ENCODE results near the gene SMIM15. TPM values are rescaled to one million over a fixed set of nuclear protein-coding genes. Genes with fewer than 3 reads are reported as not detected.
A peak's percentile ranks its signal among the peaks of the same experiment; 100 is the strongest.

The SMIM15 gene
- total and polyA plus RNA-seq, 2 of the 4 experiments (the other 2 are of a cell fraction) = 49.7 to 94.3 TPM

- Histone ChIP-seq H4K8ac (ENCODE audit: low read depth in 2 of 2, low read length in 2 of 2) (no peak overlapping the region), H2AFZ (replicated peaks; ENCODE audit: low read length, poor library complexity) (no peak overlapping the region), H3K9ac (ENCODE audit: low read depth, low read length) (no peak overlapping the region), H3K56ac (ENCODE audit: extremely low read depth, insufficient read depth, low read length) (no peak overlapping the region), H3K4me3 (ENCODE audit: insufficient read depth, low read depth, low read length) (no peak overlapping the region), H2AK9ac (replicated peaks; ENCODE audit: low read depth, low read length, poor library complexity) (no peak overlapping the region), H3K14ac (replicated peaks; ENCODE audit: low read depth, low read length) (no peak overlapping the region), H3K27me3 (ENCODE audit: control insufficient read depth, insufficient read depth, low read length) (no peaks in the 10 kb centered on the region), H4K5ac (ENCODE audit: low read depth, low read length) (no peak overlapping the region), H2BK120ac (ENCODE audit: low read depth, low read length) (no peak overlapping the region), H3K9me3 (ENCODE audit: control insufficient read depth, insufficient read depth, low read length) (no peaks in the 10 kb centered on the region), H2BK5ac (ENCODE audit: low read depth, low read length, poor library complexity, severe bottlenecking) (no peak overlapping the region), H3K27ac (ENCODE audit: insufficient read depth, low read length) (no peak overlapping the region), H3K36me3 (ENCODE audit: control insufficient read depth, insufficient read depth, low read length) (no peaks in the 10 kb centered on the region), H4K20me1 (ENCODE audit: insufficient read depth, low read length) (no peaks in the 10 kb centered on the region; the same call in 1 of the 2 replicates), H4K91ac (ENCODE audit: insufficient read depth, low read depth, low read length) (no peak overlapping the region), H3K4ac (ENCODE audit: low read depth, low read length) (no peak overlapping the region), H3K79me1 (ENCODE audit: low read depth in 1 of 2, low read length in 2 of 2) (peaks cover 0 to 3% of the 10 kb centered on the region in 2 experiments; a peak in 1 of 4 replicates), H2BK15ac (ENCODE audit: low read depth, low read length) (no peak overlapping the region), H3K4me2 (ENCODE audit: low read depth, low read length) (no peak overlapping the region), H2BK20ac (ENCODE audit: low read depth, low read length) (no peak overlapping the region), H3K23ac (ENCODE audit: low read depth, low read length) (no peak overlapping the region), H3K9me1 (ENCODE audit: insufficient read depth, low read length) (no peaks in the 10 kb centered on the region; the same call in 1 of the 2 replicates), H3K4me1 (ENCODE audit: control insufficient read depth, insufficient read depth, low read length) (no peaks in the 10 kb centered on the region), H2AK5ac (ENCODE audit: low read depth, low read length) (no peak overlapping the region), H3K18ac (ENCODE audit: low read depth, low read length) (no peak overlapping the region)
- no TSS peak for BruUV-seq (replicated peaks)
- ATAC-seq (ENCODE audit: low read depth) (no peak), DNase-seq (no peak)
- POLR2A ChIA-PET (ENCODE audit: unreplicated experiment) = no interaction called here
- in situ Hi-C loops (cut with MboI; ENCODE audit: low sequenced_read_pairs) (no loop called here), intact Hi-C loops (cut with micrococcal nuclease) (no loop called here), dilution Hi-C loops (cut with HindIII; ENCODE audit: low sequenced_read_pairs, unreplicated experiment) (no loop called here)
- TF ChIP-seq CTCF (conservative IDR thresholded peaks at IDR 0.05; ENCODE audit: low read depth, low read length) = 0 out of 2 replicates have a peak, but pooled peaks have one; percentile 4
- no peak for TF ChIP-seq RCOR1 (IDR thresholded peaks at IDR 0.05; ENCODE audit: insufficient replicate concordance, low read length)
- CTCF ChIA-PET = no interaction called here
- WGBS, 2 experiments (ENCODE audit: extremely low coverage in 2 of 2, insufficient read length in 1 of 2) = 80% methylated on average over 2 of the region's 5 CpGs; no CpG with 5 or more reads in 1 of the 2 experiments
Observed at GRCh38 chr5:61139094-61139873, 23.0 kb downstream of the SMIM15 start.
